SJSA1 (cell line): ENCODE data around the gene PLIN3. TPM values are rescaled to one million over a fixed set of nuclear protein-coding genes. Genes with fewer than 3 reads are reported as not detected.
A peak's percentile ranks its signal among the peaks of the same experiment; 100 is the strongest.
"Not testable (repeated sequence)": the region's sequence is repeated elsewhere in the genome, so short reads cannot be mapped to it uniquely, and the experiment has no call there.

ENCODE experiments used
- DNase-seq, 2 experiments: peaks; one replicate each; pipeline ENCODE4 v3.0.0-alpha.2; 2015 to 2020; ENCODE audit warnings: low spot score in 2 of 2, low read depth in 1 of 2
- H3K27ac ChIP-seq: fragments of 250-450 bp; sonication (Bioruptor Pico); 2 replicates; pipeline ENCODE4 v1.5.1; 2020; ENCODE audit warnings: mild to moderate bottlenecking, moderate library complexity
- H3K27me3 ChIP-seq: fragments of 250-450 bp; sonication (Bioruptor Pico); replicated peaks from 2 replicates; pipeline ENCODE4 v1.5.1; 2020; ENCODE audit warnings: mild to moderate bottlenecking, moderate library complexity
- H3K36me3 ChIP-seq: fragments of 250-450 bp; sonication (Bioruptor Pico); 2 replicates; pipeline ENCODE4 v1.5.1; 2020; ENCODE audit warnings: mild to moderate bottlenecking
- H3K4me1 ChIP-seq: fragments of 250-450 bp; sonication (Bioruptor Pico); replicated peaks from 2 replicates; pipeline ENCODE4 v1.6.1; 2021; ENCODE audit warnings: mild to moderate bottlenecking
- H3K4me3 ChIP-seq: fragments of 250-450 bp; sonication (Bioruptor Pico); 2 replicates; pipeline ENCODE4 v1.5.1; 2020; ENCODE audit warnings: mild to moderate bottlenecking
- H3K9me3 ChIP-seq: fragments of 250-450 bp; sonication (Bioruptor Pico); replicated peaks from 2 replicates; pipeline ENCODE4 v1.5.1; 2020; ENCODE audit warnings: mild to moderate bottlenecking
- total RNA-seq: library from RNA; depleted of rRNA; stranded (reverse); fragments of >200 nt; shearing (Covaris generic); gene quantifications from 2 replicates; pipeline ENCODE4 v1.2.3, GENCODE V29; 2014

Gene PLIN3
- total RNA-seq, 1 experiment from 2014 or later = 210 TPM

- H3K27me3 ChIP-seq = no peaks in the 10 kb centered on the region
- peaks cover 38% of the 10 kb centered on the region for H3K36me3 ChIP-seq
- DNase-seq = no peak
- H3K27ac ChIP-seq = no peak overlapping the region
- H3K9me3 ChIP-seq = peaks cover 3% of the 10 kb centered on the region; the same call in 1 of the 2 replicates
- H3K4me3 ChIP-seq = no peak overlapping the region
- peaks cover 35% of the 10 kb centered on the region for H3K4me1 ChIP-seq
These were observed 40.9 kb upstream of the PLIN3 start for GRCh38 chr19:4908360-4908759.

DNA sequence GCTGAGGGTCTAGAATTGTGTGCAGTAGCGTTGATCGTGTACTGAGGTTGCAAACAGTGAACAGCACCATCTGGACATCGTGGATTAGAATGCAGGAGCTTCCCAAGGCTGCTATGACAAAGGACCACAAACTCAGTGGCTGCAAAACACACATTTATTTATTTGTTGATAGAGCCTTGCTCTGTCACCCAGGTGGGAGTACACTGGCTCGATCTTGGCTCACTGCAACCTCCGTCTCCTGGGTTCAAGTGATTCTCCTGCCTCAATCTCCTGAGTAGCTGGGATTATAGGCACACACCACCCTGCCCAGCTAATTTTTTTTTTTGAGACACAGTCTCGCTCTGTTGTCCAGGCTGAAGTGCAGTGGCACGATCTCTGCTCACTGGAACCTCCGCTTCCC, 39.5 kb upstream of the PLIN3 start:
- no peak for DNase-seq
- H3K4me3 ChIP-seq = no peak overlapping the region
- no peak overlapping the region for H3K27ac ChIP-seq
- no peaks in the 10 kb centered on the region for H3K27me3 ChIP-seq
- peaks cover 24% of the 10 kb centered on the region for H3K4me1 ChIP-seq
- peaks cover 3% of the 10 kb centered on the region; the same call in 1 of the 2 replicates for H3K9me3 ChIP-seq
- peaks cover 24% of the 10 kb centered on the region for H3K36me3 ChIP-seq

DNA sequence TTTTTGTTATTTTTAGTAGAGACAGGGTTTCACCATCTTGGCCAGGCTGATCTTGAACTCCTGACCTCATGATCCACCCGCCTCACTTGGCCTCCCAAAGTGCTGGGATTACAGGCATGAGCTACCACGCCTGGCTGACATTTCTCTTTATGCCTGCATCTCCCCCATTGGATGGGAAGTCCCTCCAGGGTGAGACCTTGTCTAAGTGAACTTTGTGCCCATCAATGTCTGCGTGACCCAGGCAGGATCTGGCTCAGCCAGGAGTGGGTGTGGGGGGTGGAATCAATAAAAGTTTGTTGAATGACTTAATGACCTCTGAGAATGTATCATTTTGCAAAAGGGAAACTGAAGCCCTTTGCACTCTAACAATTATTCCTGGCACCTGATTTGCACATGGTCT, 37.0 kb upstream of the PLIN3 start:
- no peak overlapping the region for H3K4me3 ChIP-seq
- DNase-seq = no peak
- no peak overlapping the region for H3K27ac ChIP-seq
- H3K27me3 ChIP-seq = no peaks in the 10 kb centered on the region
- H3K36me3 ChIP-seq = peaks cover 2% of the 10 kb centered on the region
- H3K9me3 ChIP-seq = peaks cover 1% of the 10 kb centered on the region; the same call in 1 of the 2 replicates
- peaks cover 9% of the 10 kb centered on the region for H3K4me1 ChIP-seq

DNA sequence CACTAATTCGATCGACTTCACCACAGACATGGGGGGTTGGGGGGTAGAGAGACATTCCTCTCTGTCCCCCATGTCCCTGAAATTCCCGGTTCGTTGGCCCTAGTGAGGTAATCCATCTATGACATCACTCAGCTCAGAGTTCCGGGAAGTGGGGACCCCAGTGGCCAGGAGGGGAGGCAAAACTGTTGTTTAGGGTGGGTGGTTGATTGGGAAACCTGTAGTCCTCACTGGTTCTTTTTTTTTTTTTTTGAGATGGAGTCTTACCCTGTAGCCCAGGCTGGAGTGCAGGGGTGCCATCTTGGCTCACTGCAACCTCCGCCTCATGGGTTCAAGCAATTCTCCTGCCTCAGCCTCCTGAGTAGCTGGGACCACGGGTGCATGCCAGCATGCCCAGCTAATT, 35.3 kb upstream of the PLIN3 start, which contains the start of gene ARRDC5:
TSS of gene ARRDC5 (minus strand) at position 101 of the 400 bp plus-strand sequence. CDS start at position 30, 71 bp downstream.
- no peak for DNase-seq
- Histone ChIP-seq H3K4me3 (no peak within 1 kb of the TSS), H3K27me3 (no peaks in the 10 kb centered on the region), H3K27ac (no peak within 1 kb of the TSS), H3K9me3 (no peaks in the 10 kb centered on the region), H3K36me3 (no peaks in the 10 kb centered on the region), H3K4me1 (no peaks in the 10 kb centered on the region)

DNA sequence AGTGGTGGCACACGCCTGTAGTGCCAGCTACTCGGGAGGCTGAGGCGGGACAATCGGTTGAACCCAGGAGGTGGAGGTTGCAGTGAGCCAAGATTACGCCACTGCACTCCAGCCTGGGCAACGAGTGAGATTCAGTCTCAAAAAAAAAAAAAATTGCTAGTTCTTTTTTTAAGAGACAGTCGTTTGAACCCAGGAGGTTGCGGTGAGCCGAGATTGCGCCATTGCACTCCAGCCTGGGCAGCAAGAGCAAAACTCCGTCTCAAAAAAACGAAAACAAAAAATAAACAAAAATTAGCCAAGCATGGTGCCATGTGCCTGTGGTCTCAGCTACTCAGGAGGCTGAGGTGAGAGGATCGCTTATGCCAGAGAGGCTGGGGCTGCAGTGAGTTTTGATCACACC, 33.4 kb upstream of the PLIN3 start:
- H3K4me3 ChIP-seq, DNase-seq, H3K27ac ChIP-seq, H3K27me3 ChIP-seq, H3K36me3 ChIP-seq, H3K9me3 ChIP-seq, H3K4me1 ChIP-seq: not testable (repeated sequence)

GRCh38 chr19:4897146-4897545, 29.7 kb upstream of the PLIN3 start:
- H3K4me1 ChIP-seq = 0 out of 2 replicates have a peak, but pooled peaks cover 3% of the 10 kb centered on the region
- H3K27me3 ChIP-seq = no peaks in the 10 kb centered on the region
- no peaks in the 10 kb centered on the region for H3K9me3 ChIP-seq
- H3K4me3 ChIP-seq = no peak overlapping the region
- no peaks in the 10 kb centered on the region for H3K36me3 ChIP-seq
- no peak overlapping the region for H3K27ac ChIP-seq
- no peak for DNase-seq

GRCh38 chr19:4896372-4896771, 28.9 kb upstream of the PLIN3 start:
- DNase-seq = no peak
- H3K27me3 ChIP-seq = no peaks in the 10 kb centered on the region
- H3K36me3 ChIP-seq = no peaks in the 10 kb centered on the region
- H3K4me1 ChIP-seq = 0 out of 2 replicates have a peak, but pooled peaks cover 3% of the 10 kb centered on the region
- H3K4me3 ChIP-seq = no peak overlapping the region
- no peak overlapping the region for H3K27ac ChIP-seq
- H3K9me3 ChIP-seq = no peaks in the 10 kb centered on the region

GRCh38 chr19:4892962-4893361, 25.5 kb upstream of the PLIN3 start:
- not testable (repeated sequence) for H3K27me3 ChIP-seq, H3K36me3 ChIP-seq, H3K4me1 ChIP-seq, H3K9me3 ChIP-seq, H3K4me3 ChIP-seq, DNase-seq, H3K27ac ChIP-seq

GRCh38 chr19:4891066-4891465, 23.6 kb upstream of the PLIN3 start:
- no peak for DNase-seq
- H3K36me3 ChIP-seq = no peaks in the 10 kb centered on the region
- H3K27me3 ChIP-seq = no peaks in the 10 kb centered on the region
- H3K27ac ChIP-seq = no peak overlapping the region
- no peak overlapping the region for H3K4me3 ChIP-seq
- peaks cover 6% of the 10 kb centered on the region; the same call in 1 of the 2 replicates for H3K4me1 ChIP-seq
- H3K9me3 ChIP-seq = no peaks in the 10 kb centered on the region

DNA sequence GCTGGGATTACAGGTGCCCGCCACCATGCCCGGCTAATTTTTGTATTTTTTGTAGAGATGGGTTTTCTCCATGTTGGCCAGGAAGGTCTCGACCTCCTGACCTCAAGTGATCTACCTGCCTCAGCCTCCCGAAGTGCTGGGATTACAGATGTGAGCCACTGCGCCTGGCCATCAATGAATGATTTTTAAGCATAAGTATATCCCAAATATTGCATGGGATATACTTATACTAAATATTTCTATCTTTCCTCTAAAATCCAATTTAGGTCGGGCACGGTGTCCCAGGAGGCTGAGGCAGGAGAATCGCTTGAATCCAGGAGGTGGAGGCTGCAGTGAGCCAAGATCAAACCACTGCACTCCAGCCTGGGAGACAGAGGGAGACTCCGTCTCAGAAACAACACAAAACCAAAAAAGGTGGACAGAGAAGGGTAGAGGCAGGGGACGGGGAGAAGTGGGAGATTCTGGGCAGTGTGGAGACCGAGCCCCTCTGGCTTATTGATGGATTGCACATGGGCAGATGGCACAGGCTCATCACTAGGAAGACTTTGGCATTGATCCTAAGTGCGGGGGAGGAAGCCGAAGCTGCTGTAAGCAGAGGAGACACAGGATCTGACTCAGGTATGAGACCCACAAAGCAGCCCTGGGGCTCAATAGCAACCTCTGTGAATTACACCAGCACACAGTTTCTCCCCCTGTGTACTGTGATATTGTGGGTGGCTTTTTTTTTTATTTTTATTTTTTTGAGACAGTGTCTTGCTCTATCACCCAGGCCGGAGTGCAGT, 21.8 kb upstream of the PLIN3 start:
- Histone ChIP-seq H3K36me3 (no peaks in the 10 kb centered on the region), H3K4me3 (no peak overlapping the region), H3K27ac (no peak overlapping the region), H3K9me3 (no peaks in the 10 kb centered on the region), H3K27me3 (no peaks in the 10 kb centered on the region), H3K4me1 (peaks cover 6% of the 10 kb centered on the region; the same call in 1 of the 2 replicates)
- no peak for DNase-seq

DNA sequence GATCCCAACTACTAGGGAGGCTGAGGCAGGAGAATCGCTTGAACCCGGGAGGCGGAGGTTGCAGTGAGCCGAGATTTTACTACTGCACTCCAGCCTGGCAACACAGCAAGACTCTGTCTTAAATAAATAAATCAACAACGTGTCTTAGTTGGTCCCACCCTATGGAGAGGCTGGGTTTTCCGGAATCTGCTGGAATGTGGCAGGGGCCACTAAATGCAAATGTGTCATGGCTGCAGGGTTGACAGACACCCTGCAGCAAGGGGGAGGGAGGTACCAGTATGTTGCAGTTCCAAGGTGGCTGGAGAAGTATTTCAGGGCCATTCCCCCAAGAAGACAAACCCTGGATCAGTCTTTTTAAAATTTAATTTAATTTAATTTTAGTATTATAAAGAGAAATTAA, 20.3 kb upstream of the PLIN3 start:
- H3K4me3 ChIP-seq, H3K27ac ChIP-seq, H3K27me3 ChIP-seq, H3K9me3 ChIP-seq, H3K4me1 ChIP-seq, H3K36me3 ChIP-seq, DNase-seq: not testable (repeated sequence)

GRCh38 chr19:4884993-4885392, 17.5 kb upstream of the PLIN3 start:
- not testable (repeated sequence) for H3K27me3 ChIP-seq, H3K9me3 ChIP-seq, H3K4me3 ChIP-seq, H3K4me1 ChIP-seq, H3K27ac ChIP-seq, DNase-seq, H3K36me3 ChIP-seq

DNA sequence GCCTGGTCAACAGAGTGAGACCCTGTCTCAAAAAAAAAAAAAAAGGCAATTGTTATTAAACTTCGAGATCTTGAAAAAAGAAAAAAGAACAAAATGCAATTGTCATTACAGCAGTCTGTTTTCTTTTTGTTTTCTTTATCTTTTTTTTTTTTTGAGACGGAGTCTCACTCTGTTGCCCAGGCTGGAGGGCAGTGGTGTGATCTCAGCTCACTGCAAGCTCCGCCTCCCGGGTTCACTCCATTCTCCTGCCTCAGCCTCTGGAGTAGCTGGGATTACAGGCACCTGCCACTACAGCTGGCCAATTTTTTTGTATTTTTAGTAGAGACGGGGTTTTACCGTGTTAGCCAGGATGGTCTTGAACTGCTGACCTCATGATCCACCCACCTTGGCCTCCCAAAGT, 15.4 kb upstream of the PLIN3 start:
- H3K4me3 ChIP-seq, DNase-seq, H3K27ac ChIP-seq, H3K36me3 ChIP-seq, H3K27me3 ChIP-seq, H3K9me3 ChIP-seq: not testable (repeated sequence)
- H3K4me1 ChIP-seq = peaks cover 22% of the 10 kb centered on the region

GRCh38 chr19:4879041-4879440, 11.6 kb upstream of the PLIN3 start:
- DNase-seq = no peak
- Histone ChIP-seq H3K27me3 (no peaks in the 10 kb centered on the region), H3K27ac (peak overlapping the region; percentile 91), H3K36me3 (no peaks in the 10 kb centered on the region), H3K4me3 (no peak overlapping the region), H3K4me1 (peaks cover 26% of the 10 kb centered on the region), H3K9me3 (no peaks in the 10 kb centered on the region)
